ENCODE data around the gene TSPAN9. TPM values are rescaled to one million over a fixed set of nuclear protein-coding genes. Genes with fewer than 3 reads are reported as not detected.

Gene TSPAN9
- total and polyA plus RNA-seq, 2 experiments from 2014 or later = 6.0 to 31.5 TPM

GRCh38 chr12:3184485-3184884 is 107.3 kb downstream of the TSPAN9 start:
- Histone ChIP-seq H3K4me1 (ENCODE audit: insufficient read depth) (peaks cover 6% of the 10 kb centered on the region; the same call in 1 of the 2 replicates), H3K27me3 (ENCODE audit: insufficient read depth) (no peaks in the 10 kb centered on the region), H3K36me3 (ENCODE audit: insufficient read depth) (no peaks in the 10 kb centered on the region), H3K9me2 (ENCODE audit: insufficient read depth) (no peaks in the 10 kb centered on the region), H3K27ac (ENCODE audit: low read depth) (no peak overlapping the region), H2AFZ (no peak overlapping the region), H3F3A (replicated peaks; ENCODE audit: low read depth) (no peaks in the 10 kb centered on the region), H3K4me3 (no peak overlapping the region), H3K79me2 (replicated peaks; ENCODE audit: insufficient read depth) (no peaks in the 10 kb centered on the region), H3K4me2 (no peak overlapping the region), H4K20me1 (replicated peaks; ENCODE audit: insufficient read depth) (no peaks in the 10 kb centered on the region)
- H3K9me3 Mint-ChIP-seq = no peaks in the 10 kb centered on the region
- TF ChIP-seq POLR2AphosphoS5 (IDR thresholded peaks at IDR 0.05; ENCODE audit: low read depth) = no peak
- TF ChIP-seq STAT1 (IDR thresholded peaks at IDR 0.05; ENCODE audit: unreplicated experiment) = no peak
- TF ChIP-seq, protein P1, sequence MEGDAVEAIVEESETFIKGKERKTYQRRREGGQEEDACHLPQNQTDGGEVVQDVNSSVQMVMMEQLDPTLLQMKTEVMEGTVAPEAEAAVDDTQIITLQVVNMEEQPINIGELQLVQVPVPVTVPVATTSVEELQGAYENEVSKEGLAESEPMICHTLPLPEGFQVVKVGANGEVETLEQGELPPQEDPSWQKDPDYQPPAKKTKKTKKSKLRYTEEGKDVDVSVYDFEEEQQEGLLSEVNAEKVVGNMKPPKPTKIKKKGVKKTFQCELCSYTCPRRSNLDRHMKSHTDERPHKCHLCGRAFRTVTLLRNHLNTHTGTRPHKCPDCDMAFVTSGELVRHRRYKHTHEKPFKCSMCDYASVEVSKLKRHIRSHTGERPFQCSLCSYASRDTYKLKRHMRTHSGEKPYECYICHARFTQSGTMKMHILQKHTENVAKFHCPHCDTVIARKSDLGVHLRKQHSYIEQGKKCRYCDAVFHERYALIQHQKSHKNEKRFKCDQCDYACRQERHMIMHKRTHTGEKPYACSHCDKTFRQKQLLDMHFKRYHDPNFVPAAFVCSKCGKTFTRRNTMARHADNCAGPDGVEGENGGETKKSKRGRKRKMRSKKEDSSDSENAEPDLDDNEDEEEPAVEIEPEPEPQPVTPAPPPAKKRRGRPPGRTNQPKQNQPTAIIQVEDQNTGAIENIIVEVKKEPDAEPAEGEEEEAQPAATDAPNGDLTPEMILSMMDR (conservative IDR thresholded peaks at IDR 0.05; ENCODE audit: low read depth in 2 of 2) = no peak
- TF ChIP-seq EZH2 (IDR thresholded peaks at IDR 0.05; ENCODE audit: low read depth, unreplicated experiment) = no peak
- no peak for TF ChIP-seq CREB1 (CRISPR knock-in tag; IDR thresholded peaks at IDR 0.05; ENCODE audit: low read depth)
- TF ChIP-seq EZH2phosphoT487 (IDR thresholded peaks at IDR 0.05; ENCODE audit: unreplicated experiment) = no peak
- TF ChIP-seq ZNF331 (CRISPR knock-in tag; IDR thresholded peaks at IDR 0.05; ENCODE audit: low read depth) = no peak
- TF ChIP-seq ZNF114 (CRISPR knock-in tag; IDR thresholded peaks at IDR 0.05) = no peak
- TF ChIP-seq ZNF462 (CRISPR knock-in tag; IDR thresholded peaks at IDR 0.05) = no peak
- TF ChIP-seq ETS1 (IDR thresholded peaks at IDR 0.05) = no peak
- TF ChIP-seq JUNB (IDR thresholded peaks at IDR 0.05; ENCODE audit: unreplicated experiment) = no peak
- TF ChIP-seq, protein P2, sequence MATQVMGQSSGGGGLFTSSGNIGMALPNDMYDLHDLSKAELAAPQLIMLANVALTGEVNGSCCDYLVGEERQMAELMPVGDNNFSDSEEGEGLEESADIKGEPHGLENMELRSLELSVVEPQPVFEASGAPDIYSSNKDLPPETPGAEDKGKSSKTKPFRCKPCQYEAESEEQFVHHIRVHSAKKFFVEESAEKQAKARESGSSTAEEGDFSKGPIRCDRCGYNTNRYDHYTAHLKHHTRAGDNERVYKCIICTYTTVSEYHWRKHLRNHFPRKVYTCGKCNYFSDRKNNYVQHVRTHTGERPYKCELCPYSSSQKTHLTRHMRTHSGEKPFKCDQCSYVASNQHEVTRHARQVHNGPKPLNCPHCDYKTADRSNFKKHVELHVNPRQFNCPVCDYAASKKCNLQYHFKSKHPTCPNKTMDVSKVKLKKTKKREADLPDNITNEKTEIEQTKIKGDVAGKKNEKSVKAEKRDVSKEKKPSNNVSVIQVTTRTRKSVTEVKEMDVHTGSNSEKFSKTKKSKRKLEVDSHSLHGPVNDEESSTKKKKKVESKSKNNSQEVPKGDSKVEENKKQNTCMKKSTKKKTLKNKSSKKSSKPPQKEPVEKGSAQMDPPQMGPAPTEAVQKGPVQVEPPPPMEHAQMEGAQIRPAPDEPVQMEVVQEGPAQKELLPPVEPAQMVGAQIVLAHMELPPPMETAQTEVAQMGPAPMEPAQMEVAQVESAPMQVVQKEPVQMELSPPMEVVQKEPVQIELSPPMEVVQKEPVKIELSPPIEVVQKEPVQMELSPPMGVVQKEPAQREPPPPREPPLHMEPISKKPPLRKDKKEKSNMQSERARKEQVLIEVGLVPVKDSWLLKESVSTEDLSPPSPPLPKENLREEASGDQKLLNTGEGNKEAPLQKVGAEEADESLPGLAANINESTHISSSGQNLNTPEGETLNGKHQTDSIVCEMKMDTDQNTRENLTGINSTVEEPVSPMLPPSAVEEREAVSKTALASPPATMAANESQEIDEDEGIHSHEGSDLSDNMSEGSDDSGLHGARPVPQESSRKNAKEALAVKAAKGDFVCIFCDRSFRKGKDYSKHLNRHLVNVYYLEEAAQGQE (IDR thresholded peaks at IDR 0.05; ENCODE audit: unreplicated experiment) = no peak
- H3K4me3 Mint-ChIP-seq = no peak overlapping the region
- no peak overlapping the region for H3K27ac Mint-ChIP-seq
- ATAC-seq (no peak), DNase-seq (ENCODE audit: low spot score) (no peak)
- no peaks in the 10 kb centered on the region for H3K36me3 Mint-ChIP-seq (ENCODE audit: low read depth)
- H3K4me1 Mint-ChIP-seq = peaks cover 32% of the 10 kb centered on the region
- H3K27me3 Mint-ChIP-seq (ENCODE audit: insufficient read depth, low read depth, poor library complexity) = peaks cover 7% of the 10 kb centered on the region
